ENCODE data around the gene ACOT12. TPM values are rescaled to one million over a fixed set of nuclear protein-coding genes. Genes with fewer than 3 reads are reported as not detected.

ACOT12 gene
- total RNA-seq, 1 experiment from 2014 or later: not detected

DNA sequence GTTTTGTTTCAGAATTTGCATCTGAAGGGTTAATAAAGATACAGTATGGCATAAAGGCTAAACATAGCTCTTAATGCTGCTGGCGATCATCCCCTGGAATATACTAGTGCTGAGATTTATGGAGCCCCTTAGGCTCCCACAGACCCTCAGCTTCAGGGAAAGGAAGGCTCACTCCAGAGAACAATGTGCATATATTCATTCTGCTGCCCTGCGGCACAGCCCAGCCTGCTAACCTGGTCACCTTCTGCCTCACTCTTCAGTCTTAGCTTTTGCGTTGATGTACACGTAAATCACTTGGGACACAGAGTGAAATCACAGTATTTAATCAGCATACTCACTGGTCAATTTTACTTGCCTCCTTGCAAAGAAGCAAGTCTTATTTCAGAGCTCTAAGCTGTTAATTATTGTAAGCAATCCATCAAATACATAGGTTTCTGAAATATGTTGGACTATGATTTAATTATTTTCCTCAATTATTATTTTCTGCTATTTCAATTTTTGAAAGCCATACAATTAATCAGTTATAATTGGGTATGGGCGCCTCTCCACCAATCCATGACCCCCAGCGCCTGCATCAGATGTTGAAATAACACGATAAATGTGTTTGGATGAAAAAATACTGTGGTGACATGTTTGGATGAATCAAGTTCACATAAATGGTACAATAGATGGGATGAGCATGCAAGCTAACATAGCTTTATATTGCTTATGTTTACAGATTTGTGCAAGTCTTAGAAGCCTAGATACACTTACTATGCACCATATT is 11.4 kb upstream of the ACOT12 start:
- no peaks in the 10 kb centered on the region for H3K79me2 ChIP-seq (ENCODE audit: insufficient read depth, low read length)
- no peaks in the 10 kb centered on the region for H3K9me3 Mint-ChIP-seq
- no peak overlapping the region for H3K4ac ChIP-seq (ENCODE audit: low read depth, low read length)
- H2BK20ac ChIP-seq (ENCODE audit: low read depth, low read length, poor library complexity, severe bottlenecking): no peak overlapping the region
- H4K91ac ChIP-seq (ENCODE audit: insufficient read length, low read depth, low read length): no peak overlapping the region
- TF ChIP-seq, protein P1, sequence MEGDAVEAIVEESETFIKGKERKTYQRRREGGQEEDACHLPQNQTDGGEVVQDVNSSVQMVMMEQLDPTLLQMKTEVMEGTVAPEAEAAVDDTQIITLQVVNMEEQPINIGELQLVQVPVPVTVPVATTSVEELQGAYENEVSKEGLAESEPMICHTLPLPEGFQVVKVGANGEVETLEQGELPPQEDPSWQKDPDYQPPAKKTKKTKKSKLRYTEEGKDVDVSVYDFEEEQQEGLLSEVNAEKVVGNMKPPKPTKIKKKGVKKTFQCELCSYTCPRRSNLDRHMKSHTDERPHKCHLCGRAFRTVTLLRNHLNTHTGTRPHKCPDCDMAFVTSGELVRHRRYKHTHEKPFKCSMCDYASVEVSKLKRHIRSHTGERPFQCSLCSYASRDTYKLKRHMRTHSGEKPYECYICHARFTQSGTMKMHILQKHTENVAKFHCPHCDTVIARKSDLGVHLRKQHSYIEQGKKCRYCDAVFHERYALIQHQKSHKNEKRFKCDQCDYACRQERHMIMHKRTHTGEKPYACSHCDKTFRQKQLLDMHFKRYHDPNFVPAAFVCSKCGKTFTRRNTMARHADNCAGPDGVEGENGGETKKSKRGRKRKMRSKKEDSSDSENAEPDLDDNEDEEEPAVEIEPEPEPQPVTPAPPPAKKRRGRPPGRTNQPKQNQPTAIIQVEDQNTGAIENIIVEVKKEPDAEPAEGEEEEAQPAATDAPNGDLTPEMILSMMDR (conservative IDR thresholded peaks at IDR 0.05): no peak
- H3K4me3 Mint-ChIP-seq: no peak overlapping the region
- H2AK5ac ChIP-seq (ENCODE audit: insufficient read length, low read length): no peak overlapping the region
- no peak overlapping the region for H3K27ac Mint-ChIP-seq
- no peak overlapping the region for H2BK15ac ChIP-seq (ENCODE audit: low read depth, low read length)
- H3T11ph ChIP-seq (ENCODE audit: low read length): no peak overlapping the region
- no peaks in the 10 kb centered on the region for H3K27me3 ChIP-seq (ENCODE audit: insufficient read depth, low read length)
- no peak overlapping the region for H2BK5ac ChIP-seq (ENCODE audit: insufficient read length, low read length)
- no peak overlapping the region for H3K27ac ChIP-seq (ENCODE audit: insufficient read length, low read depth, low read length)
- H3K4me1 ChIP-seq (ENCODE audit: insufficient read depth, low read length): no peaks in the 10 kb centered on the region
- H2AFZ ChIP-seq (ENCODE audit: low read length): no peak overlapping the region
- H2BK12ac ChIP-seq (ENCODE audit: insufficient read length, low read depth, low read length): no peak overlapping the region
- H3K4me1 Mint-ChIP-seq: peaks cover 4 to 15% of the 10 kb centered on the region in 2 experiments; a peak in 2 of 4 replicates
- H3K18ac ChIP-seq (ENCODE audit: insufficient read length, low read depth, low read length): no peak overlapping the region
- no peaks in the 10 kb centered on the region for H3K79me1 ChIP-seq (ENCODE audit: insufficient read depth, low read depth, low read length, poor library complexity, severe bottlenecking)
- no peak overlapping the region for H4K5ac ChIP-seq (ENCODE audit: insufficient read length, low read depth, low read length)
- H3K14ac ChIP-seq (ENCODE audit: insufficient read depth, low read length): no peak overlapping the region
- no peak overlapping the region for H4K8ac ChIP-seq (replicated peaks; ENCODE audit: insufficient read length, low read depth, low read length)
- no peak overlapping the region for H3K23ac ChIP-seq (ENCODE audit: insufficient read length, low read depth, low read length)
- no peaks in the 10 kb centered on the region for H3K36me3 Mint-ChIP-seq (ENCODE audit: insufficient read depth in 1 of 3, low read depth in 3 of 3)
- no peak overlapping the region for H3K9ac ChIP-seq (ENCODE audit: extremely low read depth, insufficient read length, low read length)
- no peak overlapping the region for H3K56ac ChIP-seq (ENCODE audit: insufficient read length, low read depth, low read length)
- DNase-seq: no peak
- no peak overlapping the region for H2BK120ac ChIP-seq (ENCODE audit: low read depth, low read length, poor library complexity, severe bottlenecking)
- no peaks in the 10 kb centered on the region for H3K23me2 ChIP-seq (ENCODE audit: insufficient read length, low read depth, low read length, poor library complexity, severe bottlenecking)
- H3K4me2 ChIP-seq (ENCODE audit: insufficient read depth, insufficient read length, low read length): no peak overlapping the region
- no CpG with 5 or more reads among the region's 7 CpGs for WGBS (ENCODE audit: extremely low coverage, insufficient read length, low lambda C conversion rate)
- H4K20me1 ChIP-seq (ENCODE audit: control insufficient read depth, insufficient read depth, insufficient read length): no peaks in the 10 kb centered on the region
- H3K9me3 ChIP-seq (ENCODE audit: control insufficient read depth, low read depth, low read length): no peaks in the 10 kb centered on the region
- no peaks in the 10 kb centered on the region for H3K27me3 Mint-ChIP-seq (ENCODE audit: low read depth)

All from H9 (cell line).